OCI-LY7 (cell line): ENCODE data around the gene ARMH1. TPM values are rescaled to one million over a fixed set of nuclear protein-coding genes. Genes with fewer than 3 reads are reported as not detected.

Experiments
- BruUV-seq: library from RNA; stranded (reverse); fragments of 400-500 nt; replicated peaks from 2 replicates; lab custom pipeline; 2021; lab: Mats Ljungman, UMichigan
- CTCF ChIA-PET: fragments of 300-600 bp; sonication (Branson Sonifier 250); formaldehyde crosslinking; loops from one replicate; lab custom pipeline; 2022; ENCODE audit warnings: antibody characterized with exemption; ENCODE audit not compliant: unreplicated experiment; lab: Charles Lee
- POLR2A ChIA-PET: fragments of 300-600 bp; sonication (Branson Sonifier 250); formaldehyde crosslinking; loops from one replicate; lab custom pipeline; 2022; ENCODE audit warnings: antibody characterized with exemption; lab: Charles Lee
- DNase-seq: peaks from one replicate; pipeline ENCODE4 v3.0.0-alpha.2; 2015; ENCODE audit warnings: low spot score
- H2AFZ ChIP-seq: fragments of 200-600 bp; sonication (generic), shearing (Covaris generic); 2 replicates; pipeline ENCODE4 v1.6.1; 2014; ENCODE audit warnings: mild to moderate bottlenecking, antibody characterized with exemption, low read length, moderate library complexity
- H3K27ac ChIP-seq: fragments of 200-600 bp; sonication (generic); 2 replicates; pipeline ENCODE4 v1.5.1; 2014; ENCODE audit warnings: mixed run types, low read depth, mild to moderate bottlenecking, moderate library complexity, low read length, inconsistent platforms; ENCODE audit not compliant: poor library complexity, severe bottlenecking
- H3K36me3 ChIP-seq: fragments of 200-600 bp; sonication (generic); 2 replicates; pipeline ENCODE4 v1.6.1; 2014; ENCODE audit warnings: mild to moderate bottlenecking, antibody characterized with exemption, low read length, moderate library complexity, mixed read lengths; ENCODE audit not compliant: insufficient read depth
- H3K4me1 ChIP-seq: fragments of 200-600 bp; sonication (generic); 2 replicates; pipeline ENCODE4 v1.5.1; 2014; ENCODE audit warnings: mild to moderate bottlenecking, low read length; ENCODE audit not compliant: insufficient read depth, poor library complexity, severe bottlenecking
- H3K4me2 ChIP-seq: fragments of 200-600 bp; sonication (generic); 2 replicates; pipeline ENCODE4 v1.6.1; 2014; ENCODE audit warnings: mild to moderate bottlenecking, low read length
- H3K4me3 ChIP-seq: fragments of 200-600 bp; sonication (generic); 2 replicates; pipeline ENCODE4 v1.5.1; 2014; ENCODE audit warnings: mild to moderate bottlenecking, low read depth, low read length; ENCODE audit not compliant: poor library complexity, severe bottlenecking
- H3K79me2 ChIP-seq: fragments of 200-600 bp; sonication (generic); 2 replicates; pipeline ENCODE4 v1.6.1; 2016; ENCODE audit warnings: low read depth, mild to moderate bottlenecking, low read length, moderate library complexity, mixed read lengths; ENCODE audit not compliant: insufficient read depth
- H3K9me2 ChIP-seq: fragments of 200-600 bp; sonication (generic); 2 replicates; pipeline ENCODE4 v1.6.1; 2016; ENCODE audit warnings: mild to moderate bottlenecking, low read length, mixed read lengths; ENCODE audit not compliant: insufficient read depth
- H3K9me3 ChIP-seq: fragments of 200-600 bp; sonication (generic); 2 replicates; pipeline ENCODE4 v1.6.1; 2014; ENCODE audit warnings: mild to moderate bottlenecking, mixed run types, low read length, mixed read lengths
- H4K20me1 ChIP-seq: fragments of 200-600 bp; sonication (generic); 2 replicates; pipeline ENCODE4 v1.6.1; 2014; ENCODE audit warnings: mild to moderate bottlenecking, antibody characterized with exemption, low read length, moderate library complexity, mixed read lengths; ENCODE audit not compliant: insufficient read depth
- EZH2phosphoT487 ChIP-seq: fragments of 200-600 bp; sonication (generic); IDR thresholded peaks from 2 replicates; pipeline ENCODE4 v1.6.1; 2018; ENCODE audit warnings: low read depth, borderline replicate concordance, mild to moderate bottlenecking, mixed run types, antibody characterized with exemption, low read length, moderate library complexity, mixed read lengths
- intact Hi-C: fragments of 100-400 bp; cut with micrococcal nuclease; formaldehyde crosslinking; loops from one replicate; pipeline ENCODE4 v1.10.0; 2022; ENCODE audit not compliant: unreplicated experiment
- total RNA-seq, 2 experiments: library from RNA; depleted of rRNA in 1 of 2; stranded (reverse); fragments of >200 nt in 1 of 2; shearing (Covaris generic) in 1 of 2; gene quantifications; 2 replicates each; pipeline ENCODE4 v1.2.3, GENCODE V29; 2014 to 2022
- TF ChIP-seq, protein P1 (sequence below): fragments of 200-600 bp; sonication (generic); conservative IDR thresholded peaks from 2 replicates; pipeline ENCODE4 v1.5.1; 2014; ENCODE audit warnings: mild to moderate bottlenecking, antibody characterized with exemption, low read length, moderate library complexity, mixed read lengths

The ARMH1 gene
- total RNA-seq, 2 experiments from 2014 or later = 7.8 to 8.9 TPM

- no peaks in the 10 kb centered on the region; the same call in 1 of the 2 replicates for H3K36me3 ChIP-seq
- H3K4me2 ChIP-seq = peak overlapping the region; percentile 53
- BruUV-seq = no TSS peak
- peak overlapping the region; percentile 14 for H3K27ac ChIP-seq
- TF ChIP-seq EZH2phosphoT487 = no peak
- TF ChIP-seq, protein P1, sequence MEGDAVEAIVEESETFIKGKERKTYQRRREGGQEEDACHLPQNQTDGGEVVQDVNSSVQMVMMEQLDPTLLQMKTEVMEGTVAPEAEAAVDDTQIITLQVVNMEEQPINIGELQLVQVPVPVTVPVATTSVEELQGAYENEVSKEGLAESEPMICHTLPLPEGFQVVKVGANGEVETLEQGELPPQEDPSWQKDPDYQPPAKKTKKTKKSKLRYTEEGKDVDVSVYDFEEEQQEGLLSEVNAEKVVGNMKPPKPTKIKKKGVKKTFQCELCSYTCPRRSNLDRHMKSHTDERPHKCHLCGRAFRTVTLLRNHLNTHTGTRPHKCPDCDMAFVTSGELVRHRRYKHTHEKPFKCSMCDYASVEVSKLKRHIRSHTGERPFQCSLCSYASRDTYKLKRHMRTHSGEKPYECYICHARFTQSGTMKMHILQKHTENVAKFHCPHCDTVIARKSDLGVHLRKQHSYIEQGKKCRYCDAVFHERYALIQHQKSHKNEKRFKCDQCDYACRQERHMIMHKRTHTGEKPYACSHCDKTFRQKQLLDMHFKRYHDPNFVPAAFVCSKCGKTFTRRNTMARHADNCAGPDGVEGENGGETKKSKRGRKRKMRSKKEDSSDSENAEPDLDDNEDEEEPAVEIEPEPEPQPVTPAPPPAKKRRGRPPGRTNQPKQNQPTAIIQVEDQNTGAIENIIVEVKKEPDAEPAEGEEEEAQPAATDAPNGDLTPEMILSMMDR = peak; percentile 97
- no peaks in the 10 kb centered on the region for H3K9me3 ChIP-seq
- peak; percentile 79 for DNase-seq
- H3K79me2 ChIP-seq = no peaks in the 10 kb centered on the region
- no peaks in the 10 kb centered on the region for H4K20me1 ChIP-seq
- peak overlapping the region; percentile 75; the same call in 1 of the 2 replicates for H2AFZ ChIP-seq
- H3K9me2 ChIP-seq = no peaks in the 10 kb centered on the region
- ChIA-PET POLR2A (interaction anchor here (0.8 to 4.0 kb wide), 3 partner anchors 11 to 23 kb away, joined by 5 to 28 read pairs (median 6); partner anchors contain the start of gene RNU5D-1), CTCF (interaction anchor here (1.3 kb wide), 1 partner anchor 12 kb away, joined by 4 read pairs; no protein-coding TSS in a partner anchor)
- peaks cover 44% of the 10 kb centered on the region for H3K4me1 ChIP-seq
- peak overlapping the region; percentile 12 for H3K4me3 ChIP-seq
- intact Hi-C loops = no loop called here
Measured at GRCh38 chr1:44707959-44708831, 33.7 kb downstream of the ARMH1 start.

GRCh38 chr1:44713321-44713781, 38.8 kb downstream of the ARMH1 start:
- Histone ChIP-seq H3K36me3 (no peaks in the 10 kb centered on the region; the same call in 1 of the 2 replicates), H3K9me2 (no peaks in the 10 kb centered on the region), H4K20me1 (no peaks in the 10 kb centered on the region), H3K4me1 (peaks cover 74% of the 10 kb centered on the region), H3K4me3 (peak overlapping the region; percentile 50), H2AFZ (no peak overlapping the region; the same call in 1 of the 2 replicates), H3K4me2 (peak overlapping the region; percentile 66), H3K79me2 (no peaks in the 10 kb centered on the region), H3K27ac (peak overlapping the region; percentile 96), H3K9me3 (no peaks in the 10 kb centered on the region)
- no peak for TF ChIP-seq EZH2phosphoT487
- TF ChIP-seq, protein P1 = no peak
- DNase-seq = peak; percentile 93
- intact Hi-C loops = loop anchor here (1.0 to 2.0 kb wide), 3 partner anchors 8 to 37 kb away; no protein-coding TSS in a partner anchor
- BruUV-seq = no TSS peak
- POLR2A ChIA-PET = interaction anchor here (0.6 to 10.3 kb wide), 12 partner anchors 9 to 590 kb away, joined by 3 to 137 read pairs (median 6); partner anchors contain the start of genes ARMH1, RNU5D-1, RPS8 and TMEM53
- CTCF ChIA-PET = interaction anchor here (0.6 to 2.7 kb wide), 3 partner anchors 9 to 590 kb away, joined by 3 to 11 read pairs (median 9); no protein-coding TSS in a partner anchor
